Esophagus squamous epithelium (tissue), 4 donors: ENCODE measurements around the gene GPSM1.

Experiments used
- CTCF ChIP-seq, 6 experiments: fragments of 450-650 bp in 4 of 6; fragments of 200-600 bp in 2 of 6; sonication (generic) in 2 of 6; IDR thresholded peaks; one replicate each; pipeline ENCODE4 v1.5.1; 2016 to 2019; ENCODE audit warnings: antibody characterized with exemption in 6 of 6, mild to moderate bottlenecking in 4 of 6, moderate library complexity in 4 of 6
- POLR2A ChIP-seq, 4 donors: fragments of 450-650 bp; IDR thresholded peaks; one replicate each; pipeline ENCODE4 v1.6.1; 2017; ENCODE audit warnings: antibody characterized with exemption in 4 of 4, mild to moderate bottlenecking in 4 of 4, moderate library complexity in 3 of 4

- TF ChIP-seq POLR2A (IDR thresholded peaks at IDR 0.05) = no peak
- TF ChIP-seq CTCF (IDR thresholded peaks at IDR 0.05) = no peak
Observed at GRCh38 chr9:136359774-136360718, 32.7 kb downstream of the GPSM1 start.
